Hepatocyte (in vitro differentiated cells): Measurements from ENCODE around the gene NSF.
"Not testable (repeated sequence)": the region's sequence is repeated elsewhere in the genome, so short reads cannot be mapped to it uniquely, and the experiment has no call there.

Experiments
- EZH2 ChIP-seq: fragments of 200-600 bp; sonication (generic); IDR thresholded peaks from 2 replicates; pipeline ENCODE4 v1.6.1; 2016; ENCODE audit warnings: antibody characterized with exemption, mild to moderate bottlenecking, borderline replicate concordance
- TF ChIP-seq, protein P1 (sequence below): fragments of 200-600 bp; sonication (generic); IDR thresholded peaks from 2 replicates; pipeline ENCODE4 v1.5.1; 2016; ENCODE audit warnings: antibody characterized with exemption, mild to moderate bottlenecking; ENCODE audit not compliant: poor library complexity

DNA sequence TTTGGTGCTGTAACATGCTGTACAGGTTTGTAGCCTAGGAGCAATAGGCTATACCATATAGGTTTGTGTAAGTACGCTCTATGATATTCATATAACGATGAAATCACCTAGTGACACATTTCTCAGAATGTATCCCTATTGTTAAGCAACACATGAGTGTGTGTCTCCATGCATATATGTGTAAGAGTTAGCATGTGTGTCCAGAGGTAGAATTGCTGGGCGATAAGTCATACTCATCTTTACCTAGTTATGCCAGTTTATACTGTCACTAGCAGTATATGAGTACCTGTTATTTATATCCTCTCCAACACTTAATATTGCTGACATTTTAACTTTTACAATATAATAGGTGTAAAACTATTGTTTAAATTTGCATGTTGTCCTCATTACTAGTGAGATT lies 10.3 kb downstream of the NSF start:
- TF ChIP-seq, protein P1, sequence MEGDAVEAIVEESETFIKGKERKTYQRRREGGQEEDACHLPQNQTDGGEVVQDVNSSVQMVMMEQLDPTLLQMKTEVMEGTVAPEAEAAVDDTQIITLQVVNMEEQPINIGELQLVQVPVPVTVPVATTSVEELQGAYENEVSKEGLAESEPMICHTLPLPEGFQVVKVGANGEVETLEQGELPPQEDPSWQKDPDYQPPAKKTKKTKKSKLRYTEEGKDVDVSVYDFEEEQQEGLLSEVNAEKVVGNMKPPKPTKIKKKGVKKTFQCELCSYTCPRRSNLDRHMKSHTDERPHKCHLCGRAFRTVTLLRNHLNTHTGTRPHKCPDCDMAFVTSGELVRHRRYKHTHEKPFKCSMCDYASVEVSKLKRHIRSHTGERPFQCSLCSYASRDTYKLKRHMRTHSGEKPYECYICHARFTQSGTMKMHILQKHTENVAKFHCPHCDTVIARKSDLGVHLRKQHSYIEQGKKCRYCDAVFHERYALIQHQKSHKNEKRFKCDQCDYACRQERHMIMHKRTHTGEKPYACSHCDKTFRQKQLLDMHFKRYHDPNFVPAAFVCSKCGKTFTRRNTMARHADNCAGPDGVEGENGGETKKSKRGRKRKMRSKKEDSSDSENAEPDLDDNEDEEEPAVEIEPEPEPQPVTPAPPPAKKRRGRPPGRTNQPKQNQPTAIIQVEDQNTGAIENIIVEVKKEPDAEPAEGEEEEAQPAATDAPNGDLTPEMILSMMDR: not testable (repeated sequence)
- TF ChIP-seq EZH2: not testable (repeated sequence)
